ENCODE data around the gene KRT14.
"Not testable (repeated sequence)": the region's sequence is repeated elsewhere in the genome, so short reads cannot be mapped to it uniquely, and the experiment has no call there.

The KRT14 gene

GRCh38 chr17:41600318-41600717, 13.6 kb upstream of the KRT14 start:
- no peak for DNase-seq

DNA sequence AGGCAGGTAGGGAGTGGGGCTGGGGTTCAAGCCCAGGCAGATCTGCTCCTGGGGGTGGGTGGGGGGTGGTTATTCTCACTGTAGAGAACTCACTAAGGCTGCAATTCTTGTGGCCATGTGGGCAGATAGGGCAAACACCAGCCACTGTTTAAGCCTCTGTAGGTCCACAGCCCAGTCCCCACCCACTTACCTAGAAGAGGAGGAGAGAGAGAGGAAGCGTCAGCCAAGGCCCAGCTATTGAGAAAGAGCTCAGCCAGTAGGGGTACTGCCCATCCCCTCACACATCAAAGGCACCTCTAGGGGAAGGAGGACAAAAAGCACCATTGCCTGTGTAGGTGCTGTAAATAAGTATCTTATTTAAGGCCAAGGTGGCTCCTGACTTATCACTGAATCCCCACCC, 13.0 kb upstream of the KRT14 start:
- DNase-seq, result no peak

DNA sequence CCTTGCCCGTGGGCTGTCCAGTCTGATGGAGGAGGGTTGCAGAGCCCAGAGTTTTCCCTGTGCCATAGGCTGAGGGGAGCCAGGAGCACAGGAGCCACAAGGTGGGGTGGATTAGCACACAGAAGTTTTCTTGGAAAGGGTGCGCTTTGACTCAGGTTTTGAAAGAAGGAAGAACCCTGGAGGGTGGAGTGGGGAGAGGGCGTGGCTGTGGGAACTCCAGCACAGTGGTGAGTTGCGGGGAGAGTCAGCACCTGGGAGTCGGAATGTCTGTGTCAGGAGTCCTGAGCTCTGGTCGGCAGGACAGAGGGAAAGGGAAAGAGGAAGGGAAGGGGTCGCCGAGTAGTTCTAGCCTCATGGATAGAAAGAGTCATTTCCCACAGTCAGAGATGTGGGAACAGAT, 8.9 kb upstream of the KRT14 start:
- DNase-seq, result no peak

GRCh38 chr17:41594363-41594915, 7.7 kb upstream of the KRT14 start:
- no peak for DNase-seq

GRCh38 chr17:41593306-41593981, 6.7 kb upstream of the KRT14 start:
- DNase-seq, result no peak

- DNase-seq, result no peak
Measured at GRCh38 chr17:41592601-41593305, 6.1 kb upstream of the KRT14 start.

- DNase-seq, result no peak
Measured at GRCh38 chr17:41589301-41589700, 2.6 kb upstream of the KRT14 start.

DNA sequence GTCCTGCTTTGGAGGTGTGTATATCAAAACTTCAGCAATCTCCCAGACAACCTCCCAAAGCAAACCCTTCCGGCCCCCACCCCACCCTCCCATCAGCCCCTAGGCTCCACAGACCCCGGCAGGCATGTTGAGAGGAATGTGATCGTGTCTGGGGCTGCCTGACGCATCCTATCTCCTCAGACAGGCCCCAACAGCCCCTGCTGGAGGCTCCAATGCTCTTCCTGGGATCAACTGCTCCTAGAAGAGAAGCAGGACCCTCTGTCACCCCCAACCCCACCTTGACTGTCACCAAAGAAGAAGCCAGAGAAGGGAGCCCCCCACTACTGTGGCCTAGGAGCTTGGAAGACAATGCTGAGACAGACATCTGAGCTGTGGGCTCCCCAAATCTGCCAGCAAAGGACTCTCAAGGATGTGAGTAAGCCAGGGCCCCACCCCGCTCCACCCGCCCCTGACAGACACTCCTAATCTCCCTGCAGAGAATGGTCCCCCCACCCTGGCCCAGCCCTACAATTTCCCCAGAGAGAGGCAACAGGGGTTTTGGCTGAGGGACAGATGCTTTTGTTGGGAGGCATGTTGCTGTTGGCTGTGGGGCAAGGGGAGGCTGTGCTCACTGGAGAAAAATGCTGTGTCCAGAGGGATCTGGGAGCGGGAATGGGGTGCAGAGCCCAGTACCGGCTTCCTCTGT, 1.6 kb upstream of the KRT14 start:
- no peak for DNase-seq

DNA sequence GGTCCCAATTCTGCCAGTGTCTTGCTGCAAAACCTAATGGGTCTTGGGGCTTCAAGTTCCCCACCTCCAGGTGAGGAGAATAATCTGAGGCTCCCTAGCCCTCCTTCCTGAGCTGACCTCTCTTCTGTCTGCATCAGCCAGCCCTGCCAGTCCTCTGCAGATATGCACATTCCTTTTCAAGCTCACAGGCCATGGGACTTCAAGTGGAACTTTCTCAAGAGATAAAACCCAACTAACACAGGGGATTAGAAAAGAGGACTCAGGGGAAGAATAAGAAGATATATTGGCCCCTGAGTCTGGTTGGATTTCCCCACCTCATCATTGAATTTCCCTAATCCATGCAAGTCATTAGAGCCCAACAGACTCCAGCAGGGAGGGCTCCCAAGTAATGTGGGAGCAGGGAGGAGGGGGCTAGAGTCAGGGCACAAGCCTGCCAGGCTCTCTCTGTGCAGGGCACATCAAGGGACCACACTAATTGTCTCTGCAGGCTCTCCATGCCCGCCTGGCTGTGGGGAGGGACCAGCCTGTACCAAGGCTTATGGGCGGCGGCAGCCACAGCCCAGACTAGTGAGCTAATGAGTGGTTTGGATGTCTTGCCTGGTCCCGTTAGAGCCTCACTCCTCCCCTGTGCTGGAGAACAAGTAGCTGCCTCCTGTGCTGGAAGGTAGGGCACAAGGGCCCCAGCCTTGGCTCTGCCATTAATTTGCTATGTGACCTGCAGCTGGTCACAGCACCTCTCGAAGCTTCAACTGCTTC, 1.2 kb downstream of the KRT14 start:
- no peak for DNase-seq

DNA sequence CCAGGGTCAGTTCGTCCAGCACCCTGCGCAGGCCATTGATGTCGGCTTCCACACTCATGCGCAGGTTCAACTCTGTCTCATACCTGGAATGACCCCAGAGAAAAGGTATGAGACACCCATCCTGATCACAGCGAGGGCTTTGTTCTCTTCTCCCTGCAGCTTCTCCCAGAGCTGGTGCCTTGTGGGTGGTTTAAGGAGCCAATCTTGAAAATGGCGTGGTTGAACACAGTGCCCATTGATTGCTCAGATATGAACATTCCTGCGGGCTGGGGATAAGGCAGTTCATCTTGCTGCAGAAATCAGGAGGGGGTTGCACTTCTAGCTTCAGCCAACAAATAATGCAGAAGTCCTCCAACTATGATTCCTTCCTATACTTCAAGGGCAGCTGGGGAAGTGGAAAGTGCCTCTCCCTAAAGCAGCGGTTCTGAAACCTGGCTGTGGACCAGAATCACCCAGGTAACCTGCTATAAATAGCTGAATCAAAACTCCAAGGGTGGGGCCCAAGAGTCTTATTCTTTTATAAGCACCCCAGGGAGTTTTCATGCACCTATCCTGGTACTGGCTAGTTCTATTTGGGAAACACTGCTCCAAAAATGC, 2.3 kb downstream of the KRT14 start:
- DNase-seq, result not testable (repeated sequence)

DNA sequence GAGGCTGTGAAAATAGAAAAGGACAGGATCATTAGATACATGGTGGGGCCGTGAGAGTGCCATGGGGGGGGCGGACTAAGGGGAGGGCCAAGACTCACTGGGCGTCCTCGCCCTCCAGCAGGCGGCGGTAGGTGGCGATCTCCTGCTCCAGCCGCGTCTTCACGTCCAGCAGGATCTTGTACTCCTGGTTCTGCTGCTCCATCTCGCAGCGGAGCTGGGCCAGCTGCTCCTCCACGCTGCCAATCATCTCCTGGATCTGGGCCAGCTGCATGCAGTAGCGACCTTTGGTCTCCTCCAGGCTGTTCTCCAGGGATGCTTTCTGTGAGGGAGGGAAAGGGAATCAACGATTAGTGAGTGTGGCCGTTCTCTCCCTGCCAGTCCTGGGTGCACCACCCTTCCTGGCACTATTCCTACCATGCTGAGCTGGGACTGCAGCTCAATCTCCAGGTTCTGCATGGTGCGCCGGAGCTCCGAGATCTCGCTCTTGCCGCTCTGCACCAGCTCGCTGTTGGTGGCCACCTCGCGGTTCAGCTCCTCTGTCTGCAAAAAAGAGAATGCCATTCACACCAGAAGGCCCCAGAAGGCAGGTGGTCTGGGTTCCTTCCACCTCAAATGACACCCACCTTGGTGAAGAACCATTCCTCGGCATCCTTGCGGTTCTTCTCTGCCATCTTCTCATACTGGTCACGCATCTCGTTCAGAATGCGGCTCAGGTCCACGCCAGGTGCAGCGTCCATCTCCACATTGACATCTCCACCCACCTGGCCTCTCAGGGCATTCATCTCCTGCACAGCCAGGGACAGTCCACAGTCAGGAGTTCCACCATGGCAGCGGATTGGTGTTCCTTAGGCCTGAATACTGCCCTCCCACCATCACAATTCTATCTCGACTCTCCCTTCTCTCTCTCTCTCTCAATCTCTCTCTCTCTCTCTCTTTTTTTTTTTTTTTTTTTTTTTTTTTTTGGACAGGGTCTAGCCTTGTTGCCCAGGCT, 3.3 kb downstream of the KRT14 start:
- no peak for DNase-seq

DNA sequence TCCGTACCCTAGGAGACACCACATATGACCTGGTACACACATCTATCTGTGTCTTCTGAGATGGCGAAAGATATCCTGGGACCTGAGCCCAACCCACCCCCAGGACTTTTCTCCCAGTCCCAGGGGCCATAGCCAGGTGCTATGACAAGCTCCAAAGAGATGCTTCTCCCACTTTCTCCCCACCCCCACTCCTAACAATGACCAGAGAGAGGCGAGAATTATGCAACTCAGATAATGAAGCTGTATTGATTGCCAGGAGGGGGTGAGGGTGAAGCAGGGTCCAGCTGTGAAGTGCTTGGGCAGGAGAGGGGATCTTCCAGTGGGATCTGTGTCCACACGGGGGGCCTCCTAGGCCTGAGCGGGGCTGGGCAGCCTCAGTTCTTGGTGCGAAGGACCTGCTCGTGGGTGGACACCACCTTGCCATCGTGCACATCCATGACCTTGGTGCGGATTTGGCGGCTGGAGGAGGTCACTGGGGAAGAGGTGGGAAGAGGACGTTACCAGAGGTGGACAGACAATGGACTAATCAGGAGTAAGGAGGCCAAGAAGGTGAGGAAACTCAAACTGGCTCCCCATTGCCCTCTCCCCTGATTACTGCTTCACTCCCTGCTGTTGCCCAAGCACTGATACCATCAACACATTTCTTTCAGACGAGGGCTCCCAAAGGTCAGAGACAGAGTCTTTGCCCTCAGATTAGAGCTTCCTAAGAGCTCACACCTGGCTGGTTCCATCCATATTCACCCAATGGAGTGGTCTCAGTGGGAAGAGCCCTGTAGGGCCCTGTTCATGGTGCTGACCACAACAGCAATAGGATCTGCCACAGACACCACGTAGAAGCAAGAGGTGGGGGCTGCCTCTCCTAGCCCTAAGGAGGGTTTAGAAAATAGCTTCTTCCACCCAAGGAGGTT, 4.4 kb downstream of the KRT14 start:
- DNase-seq, result not testable (repeated sequence)

- DNase-seq, result no peak
Measured at GRCh38 chr17:41581366-41582060, 5.2 kb downstream of the KRT14 start.

DNA sequence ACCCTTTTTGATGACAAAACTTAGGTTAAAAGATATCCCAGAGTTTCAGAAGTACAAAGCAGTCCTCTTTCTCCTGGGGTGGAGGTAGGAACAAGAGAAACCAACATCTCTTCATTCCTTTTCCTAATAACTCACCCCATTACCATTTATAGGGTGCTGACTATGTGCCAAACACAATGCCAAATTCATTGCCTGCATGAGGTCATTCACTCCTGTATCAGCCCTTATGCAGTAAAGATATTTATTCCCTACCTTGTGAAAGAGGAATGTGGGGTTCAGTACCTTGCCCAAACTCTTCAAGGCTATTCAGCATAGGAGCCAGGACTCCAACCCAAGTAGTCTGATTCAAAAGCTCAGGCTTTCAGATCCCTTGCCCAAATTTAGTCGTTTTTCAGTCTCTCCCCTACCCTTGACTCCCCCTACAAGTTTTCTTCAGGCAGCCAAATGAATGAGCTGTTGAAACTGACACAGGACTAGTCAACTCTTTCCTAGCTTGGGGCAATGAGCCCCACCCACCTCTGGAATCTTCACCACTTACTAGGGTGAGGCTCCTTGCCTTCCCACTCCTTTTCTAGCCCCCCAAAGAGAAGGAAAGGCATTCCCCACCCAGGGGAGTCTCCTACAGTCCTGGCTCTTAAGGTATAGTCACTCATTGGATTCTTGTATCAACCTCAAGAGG, 5.9 kb downstream of the KRT14 start:
- no peak for DNase-seq

GRCh38 chr17:41580244-41580575, 6.5 kb downstream of the KRT14 start:
- DNase-seq, result no peak

DNA sequence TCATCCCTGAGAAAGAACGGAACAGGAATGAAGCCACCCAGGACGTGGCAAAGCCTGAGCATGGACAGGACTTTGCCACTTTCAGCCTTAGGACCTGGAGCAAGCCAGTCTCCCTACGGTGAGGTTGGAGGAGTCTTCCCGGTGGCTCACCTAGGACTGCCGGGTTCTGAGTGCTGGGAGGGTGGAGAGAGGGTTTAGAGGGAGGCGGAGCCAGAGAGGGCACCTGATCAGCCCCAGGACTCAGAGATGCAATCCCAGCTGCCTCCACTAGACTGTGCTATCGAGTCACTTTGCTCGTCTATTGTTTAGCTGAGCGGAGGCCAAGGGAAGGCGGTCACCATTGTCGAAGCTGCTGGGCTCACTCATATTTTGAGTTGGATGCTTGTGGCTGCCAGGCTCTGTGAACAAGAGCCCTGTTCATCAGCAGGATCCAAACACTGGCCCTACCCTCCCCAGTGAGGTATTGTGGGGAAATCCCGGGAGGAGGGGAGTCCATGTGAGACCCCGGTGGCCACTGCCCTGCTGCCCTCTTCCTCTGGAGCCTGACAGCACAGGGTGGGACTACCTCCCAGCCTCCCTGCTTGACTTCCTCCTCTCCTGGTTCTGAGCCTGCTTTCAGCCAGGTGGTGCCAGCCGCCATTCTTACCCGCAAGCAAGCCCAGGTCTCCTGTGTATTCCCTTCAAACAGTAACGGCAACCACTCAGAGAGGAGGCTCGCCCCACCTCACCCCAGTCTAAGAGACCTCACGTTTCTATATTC, 7.0 kb downstream of the KRT14 start:
- peak; percentile 68 for DNase-seq

- DNase-seq, result no peak
Measured at GRCh38 chr17:41578971-41579370, 7.7 kb downstream of the KRT14 start.

GRCh38 chr17:41578538-41578937, 8.2 kb downstream of the KRT14 start:
- no peak for DNase-seq
